GM12892 (cell line): ENCODE results near the gene RPL10. TPM values are rescaled to one million over a fixed set of nuclear protein-coding genes. Genes with fewer than 3 reads are reported as not detected.

ENCODE experiments used
- DNase-seq: peaks from one replicate; pipeline ENCODE4 v3.0.0; 2011; ENCODE audit not compliant: insufficient read length
- FAIRE-seq: peaks from 2 replicates; lab custom pipeline; 2011; peaks lifted over from hg19 to GRCh38; lab: Jason Lieb, UNC
- POLR2A ChIP-seq: IDR thresholded peaks from 2 replicates; pipeline ENCODE4 v1.6.1; 2011; ENCODE audit warnings: low read depth, low read length, control low read depth
- POLR2AphosphoS5 ChIP-seq: IDR thresholded peaks from 2 replicates; pipeline ENCODE4 v1.6.1; 2011; ENCODE audit warnings: low read depth, low read length, control low read depth
- TAF1 ChIP-seq: IDR thresholded peaks from 2 replicates; pipeline ENCODE4 v1.6.1; 2011; ENCODE audit warnings: low read depth, mild to moderate bottlenecking, control low read depth, low read length, borderline replicate concordance
- polyA plus RNA-seq: library from polyadenylated mRNA; unstranded; fragments of >200 nt; gene quantifications from one replicate; pipeline ENCODE4 v1.2.1, GENCODE V29; 2012; ENCODE audit warnings: missing spikeins, inconsistent platforms; ENCODE audit not compliant: missing spikeins

The RPL10 gene
- 3,825 TPM for polyA plus RNA-seq

DNA sequence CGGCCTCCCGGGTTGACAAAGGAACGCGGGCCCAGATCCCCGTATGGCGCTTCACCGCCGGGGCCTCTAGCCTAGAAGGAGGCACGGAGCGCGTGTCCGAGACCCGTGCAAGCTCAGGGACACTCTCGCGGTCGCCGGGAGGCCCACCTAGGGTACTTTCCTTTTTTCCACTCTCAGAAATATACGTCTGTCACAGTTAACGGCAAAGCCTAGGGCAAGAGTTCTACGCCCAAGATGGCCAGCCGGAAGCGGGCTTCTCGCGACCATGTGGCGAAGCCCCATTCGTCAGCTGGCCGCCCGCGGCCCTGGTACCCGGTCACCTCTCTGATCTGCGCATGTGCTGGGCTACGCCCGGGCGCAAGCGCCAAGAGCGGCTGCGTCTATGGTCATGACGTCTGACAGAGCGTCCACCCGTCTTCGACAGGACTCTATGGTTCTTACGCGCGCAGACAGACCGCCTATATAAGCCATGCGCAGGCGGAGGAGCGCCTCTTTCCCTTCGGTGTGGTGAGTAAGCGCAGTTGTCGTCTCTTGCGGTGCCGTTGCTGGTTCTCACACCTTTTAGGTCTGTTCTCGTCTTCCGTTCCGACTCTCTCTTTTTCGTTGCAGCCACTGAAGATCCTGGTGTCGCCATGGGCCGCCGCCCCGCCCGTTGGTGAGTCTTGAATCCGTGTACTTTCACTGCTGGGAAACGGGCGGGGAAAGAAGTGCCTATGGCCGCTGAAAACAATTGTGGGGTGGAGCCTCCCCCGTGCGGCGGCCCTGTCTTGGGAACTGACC, at the start of gene RPL10:
RPL10 (plus strand) TSS at position 490 of the 780 bp plus-strand sequence; CDS start at position 633, 143 bp downstream.
- peak; percentile 100 for TF ChIP-seq POLR2A
- peak; percentile 100 for TF ChIP-seq POLR2AphosphoS5
- TF ChIP-seq TAF1: peak; percentile 99
- FAIRE-seq: peak; percentile 94
- peak; percentile 88 for DNase-seq

GRCh38 chrX:154348646-154349358, 49.4 kb upstream of the RPL10 start:
- DNase-seq: no peak

DNA sequence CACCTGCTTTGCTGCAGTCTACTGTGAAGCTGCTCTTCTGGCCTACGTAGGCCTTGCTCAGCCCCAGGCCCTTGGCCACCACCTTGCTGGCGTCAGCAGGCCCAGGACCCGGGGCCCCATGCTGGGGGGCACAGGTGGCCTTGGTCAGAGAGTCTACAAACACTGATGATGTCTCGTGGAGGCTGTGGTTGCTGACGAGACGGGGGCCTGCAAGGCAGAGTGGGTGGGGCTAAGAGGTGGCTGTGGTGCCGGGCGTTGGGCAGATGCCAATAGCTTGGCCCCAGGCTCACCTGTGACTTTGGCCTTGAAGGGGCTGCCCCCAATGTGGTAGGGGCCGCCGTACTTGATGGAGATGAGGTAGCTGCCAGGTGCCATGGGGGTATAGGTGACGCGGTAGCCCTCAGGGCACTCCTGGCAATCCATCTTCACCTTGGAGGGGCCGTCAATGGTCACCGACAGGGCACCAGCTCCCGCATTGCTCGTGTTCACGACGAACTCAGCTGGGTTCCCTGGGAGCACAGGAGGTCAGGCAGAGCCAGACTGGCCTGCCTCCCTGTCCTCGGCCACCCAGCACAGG, 48.7 kb upstream of the RPL10 start:
- DNase-seq: no peak
- no peak for TF ChIP-seq TAF1
- FAIRE-seq: no peak

More at GRCh38 chrX:154348646-154349358, 49.4 kb upstream of the RPL10 start:
- TF ChIP-seq POLR2AphosphoS5: peak; percentile 18; the same call in 1 of the 2 replicates
- TF ChIP-seq POLR2A: no peak
- TF ChIP-seq TAF1: no peak
- no peak for FAIRE-seq

DNA sequence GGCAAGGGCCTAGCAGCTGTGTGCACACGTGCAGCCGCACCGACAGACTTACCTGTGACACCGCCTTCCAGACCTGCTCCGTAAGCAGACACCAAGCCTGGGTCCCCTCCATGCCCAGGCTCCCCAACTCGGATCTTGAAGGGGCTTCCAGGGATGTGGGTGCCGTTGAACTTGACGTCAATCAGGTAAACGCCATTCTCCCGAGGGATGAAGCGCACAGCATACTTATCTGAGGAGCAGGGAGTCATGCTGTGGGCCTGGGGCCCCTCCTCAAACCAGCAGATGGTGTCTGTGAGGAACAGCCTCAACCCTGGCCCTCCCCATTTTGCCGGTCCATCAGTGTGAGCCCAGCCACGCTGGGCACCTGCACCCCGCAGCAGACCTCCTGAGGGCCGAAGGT, 48.2 kb upstream of the RPL10 start:
- FAIRE-seq (no peak), DNase-seq (no peak)
- TF ChIP-seq POLR2A (no peak), POLR2AphosphoS5 (no peak), TAF1 (no peak)

- FAIRE-seq (no peak), DNase-seq (no peak)
- TF ChIP-seq POLR2A: no peak; the same call in 1 of the 2 replicates
These were observed 47.6 kb upstream of the RPL10 start for GRCh38 chrX:154350429-154351182.

- no peak for FAIRE-seq
- no peak for DNase-seq
These were observed 46.8 kb upstream of the RPL10 start for GRCh38 chrX:154351183-154352011.

GRCh38 chrX:154352012-154352401, 46.2 kb upstream of the RPL10 start:
- DNase-seq: no peak
- no peak for FAIRE-seq

More at GRCh38 chrX:154351183-154352011, 46.8 kb upstream of the RPL10 start:
- TF ChIP-seq POLR2A (no peak), POLR2AphosphoS5 (no peak)

DNA sequence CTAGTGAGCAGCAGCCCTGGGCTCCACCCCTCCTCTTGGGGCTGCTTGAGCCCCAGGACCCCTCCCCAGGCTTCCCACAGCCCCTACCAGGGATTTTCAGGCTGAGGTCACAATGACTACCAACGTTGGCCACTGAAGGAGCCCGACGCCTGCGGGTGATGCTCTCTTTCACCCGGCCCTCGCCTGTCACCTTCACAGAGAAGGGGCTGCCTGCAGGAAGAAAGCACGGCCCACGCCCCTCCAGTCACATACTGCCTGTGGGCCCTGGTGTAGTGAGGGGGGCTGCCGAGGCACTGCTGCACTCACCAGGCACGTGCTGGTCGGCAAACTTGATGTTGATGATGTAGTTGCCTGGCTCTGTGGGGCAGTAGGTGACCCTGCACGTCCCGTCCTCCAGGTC, 45.7 kb upstream of the RPL10 start:
- TF ChIP-seq POLR2A (no peak; the same call in 1 of the 2 replicates), TAF1 (no peak), POLR2AphosphoS5 (no peak)
- DNase-seq: no peak
- no peak for FAIRE-seq

More at GRCh38 chrX:154352012-154352401, 46.2 kb upstream of the RPL10 start:
- peak; percentile 35; the same call in 1 of the 2 replicates for TF ChIP-seq POLR2A
- TF ChIP-seq TAF1: no peak

DNA sequence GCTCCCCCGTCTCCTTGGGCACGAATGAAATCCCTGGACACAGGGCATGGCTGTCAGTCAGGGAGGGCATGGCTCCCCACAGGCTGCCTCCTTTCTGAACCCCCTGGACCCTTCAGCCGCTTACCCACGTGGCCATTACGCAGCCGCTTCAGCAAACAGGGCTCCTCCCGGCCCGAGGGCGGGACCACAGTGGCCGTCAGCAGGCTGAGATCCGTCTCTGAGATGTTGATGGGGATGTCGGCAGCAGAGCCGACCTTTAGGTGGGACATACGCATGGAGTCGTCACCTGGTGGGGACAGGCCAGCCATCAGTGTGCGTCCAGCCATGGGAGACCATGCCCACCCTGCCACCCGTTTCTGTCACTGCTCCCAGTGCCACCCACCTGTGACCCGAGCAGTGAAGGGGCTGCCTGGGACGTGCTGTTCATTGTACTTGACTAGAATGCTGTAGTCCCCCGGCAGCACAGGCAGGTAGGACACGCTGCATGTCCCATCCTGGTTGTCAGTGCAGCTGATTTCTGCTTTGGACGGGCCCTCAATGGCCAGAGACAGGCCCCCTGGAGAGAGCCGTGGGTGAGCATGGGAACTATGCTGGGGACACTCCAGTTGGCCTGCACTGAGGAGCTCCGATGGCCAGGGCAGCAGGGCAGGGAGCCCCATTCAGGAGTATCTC, 44.9 kb upstream of the RPL10 start:
- no peak for DNase-seq
- no peak for FAIRE-seq
- TF ChIP-seq TAF1 (no peak), POLR2AphosphoS5 (0 out of 2 replicates have a peak, but pooled peaks have one; percentile 41)

- no peak for FAIRE-seq
- no peak for DNase-seq
- TF ChIP-seq POLR2AphosphoS5 (no peak), TAF1 (no peak), POLR2A (no peak)
These were observed 44.2 kb upstream of the RPL10 start for GRCh38 chrX:154354013-154354412.
